Right lobe of liver (tissue), 6 donors: ENCODE results near the gene WDR1. TPM values are rescaled to one million over a fixed set of nuclear protein-coding genes. Genes with fewer than 3 reads are reported as not detected.

Source experiments
- ATAC-seq, 4 donors: fragments of 200-7000 bp; cut with Tn5 transposase; one replicate each; pipeline ENCODE4 v1.9.1; 2020; ENCODE audit warnings: mild to moderate bottlenecking in 4 of 4, moderate library complexity in 4 of 4
- DNase-seq, 3 donors: peaks; one replicate each; pipeline ENCODE4 v3.0.0-alpha.2; 2020
- H3K27ac ChIP-seq, 3 donors: fragments of 200-600 bp; one replicate each; pipeline ENCODE4 v1.8.0; 2022
- H3K27me3 ChIP-seq, 2 donors: fragments of 200-600 bp; one replicate each; pipeline ENCODE4 v1.8.0; 2022
- H3K36me3 ChIP-seq, 4 donors: fragments of 200-600 bp; sonication (generic) in 1 of 4; one replicate each; pipeline versions ENCODE4 v1.5.1 to v1.8.0; 2017 to 2022; ENCODE audit warnings: control low read depth in 1 of 4
- H3K4me1 ChIP-seq, 4 donors: fragments of 200-600 bp; sonication (generic) in 1 of 4; one replicate each; pipeline versions ENCODE4 v1.5.1 to v1.8.0; 2017 to 2022; ENCODE audit warnings: control low read depth in 1 of 4
- H3K4me3 ChIP-seq, 3 donors: fragments of 200-600 bp; one replicate each; pipeline ENCODE4 v1.8.0; 2022
- H3K9me3 ChIP-seq, 4 donors: fragments of 200-600 bp; sonication (generic) in 1 of 4; one replicate each; pipeline versions ENCODE4 v1.5.1 to v1.8.0; 2017 to 2022; ENCODE audit warnings: control low read depth in 1 of 4
- POLR2A ChIP-seq: fragments of 450-650 bp; IDR thresholded peaks from one replicate; pipeline ENCODE4 v1.6.1; 2017; ENCODE audit warnings: antibody characterized with exemption, mild to moderate bottlenecking
- WGBS: methylation state at CpG from one replicate; pipeline ENCODE4 v1.1.6; 2018; ENCODE audit warnings: low coverage, low lambda C conversion rate; ENCODE audit not compliant: insufficient coverage; ENCODE audit errors: missing lambda C conversion rate; 5-methylcytosine and 5-hydroxymethylcytosine counted together
- intact Hi-C, 2 donors: fragments of 100-400 bp; cut with DNase I; formaldehyde crosslinking; loops; one replicate each; pipeline versions ENCODE4 v1.11.2 to v1.14.1; 2022
- total RNA-seq, 6 experiments: library from RNA; depleted of rRNA in 2 of 6; stranded (reverse); fragments of >200 nt in 2 of 6; fragmentation: NEBNext Ultra II Directional in 3 of 6; extraction: Animal tissue kit (Norgen Biotek cat#: 25700) in 3 of 6; gene quantifications; one replicate each; pipeline versions ENCODE4 v1.1.0 to v1.2.4, GENCODE V29; 2016 to 2023
- TF ChIP-seq, protein P1 (sequence below), 4 donors: fragments of 200-600 bp in 3 of 4; fragments of 450-650 bp in 1 of 4; IDR thresholded peaks; one replicate each; pipeline versions ENCODE4 v1.5.1 to v1.8.0; 2016 to 2022; ENCODE audit warnings: antibody characterized with exemption in 4 of 4, mild to moderate bottlenecking in 2 of 4
- donor health status: DM: no; HTN: yes; CAD: no.
- donor health status: DM: no; HTN: no; CAD: no.
- donor health status: DM: no; HTN: no; CAD: no.
- donor health status: DM: no; HTN: yes; CAD: no.
- donor health status: DM: no; HTN: yes; CAD: no.

The WDR1 gene
- total RNA-seq, 6 experiments from 2014 or later = 65.1 to 149 (median 76.4) TPM

DNA sequence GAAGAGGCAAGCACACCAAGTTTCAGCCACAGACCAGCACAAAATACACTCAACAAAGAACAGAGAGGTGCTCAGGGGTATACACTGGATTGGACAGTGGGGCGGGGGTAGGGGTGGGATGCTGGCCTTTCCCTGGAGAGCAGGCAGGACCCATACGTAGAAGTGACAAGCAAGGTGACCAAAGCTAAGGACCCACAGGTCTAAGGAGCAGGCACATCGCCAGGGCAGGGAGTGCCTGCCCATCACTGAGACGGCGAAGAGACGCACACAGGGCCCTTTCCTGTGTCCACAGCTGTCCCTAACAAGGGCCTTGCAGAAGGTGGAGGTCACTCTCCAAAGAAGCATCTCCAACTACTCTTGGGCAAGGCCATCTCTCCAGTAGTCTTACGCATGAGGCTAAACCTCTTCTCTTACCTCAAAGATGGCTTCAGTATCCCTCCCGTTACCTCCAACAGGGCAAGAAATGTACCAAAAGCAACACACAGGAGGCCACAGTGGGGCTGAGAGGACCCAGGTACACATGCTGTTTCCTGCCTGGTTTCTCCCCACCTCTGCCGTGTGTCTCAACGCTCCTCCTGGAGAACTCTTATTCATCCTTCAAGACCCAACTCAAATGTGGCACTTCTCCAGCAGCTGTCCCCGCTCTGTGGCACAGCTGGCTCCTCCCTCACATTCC is 6.5 kb downstream of the WDR1 start:
- no peak for DNase-seq
- Histone ChIP-seq H3K27me3 (no peaks in the 10 kb centered on the region), H3K27ac (no peak overlapping the region), H3K4me1 (peaks cover 0 to 27% (median 4%) of the 10 kb centered on the region in 4 donors), H3K36me3 (peaks cover 0 to 35% (median 18%) of the 10 kb centered on the region in 4 donors), H3K4me3 (no peak overlapping the region), H3K9me3 (no peaks in the 10 kb centered on the region)
- 77% methylated on average over 4 of the region's 11 CpGs for WGBS
- TF ChIP-seq, protein P1, sequence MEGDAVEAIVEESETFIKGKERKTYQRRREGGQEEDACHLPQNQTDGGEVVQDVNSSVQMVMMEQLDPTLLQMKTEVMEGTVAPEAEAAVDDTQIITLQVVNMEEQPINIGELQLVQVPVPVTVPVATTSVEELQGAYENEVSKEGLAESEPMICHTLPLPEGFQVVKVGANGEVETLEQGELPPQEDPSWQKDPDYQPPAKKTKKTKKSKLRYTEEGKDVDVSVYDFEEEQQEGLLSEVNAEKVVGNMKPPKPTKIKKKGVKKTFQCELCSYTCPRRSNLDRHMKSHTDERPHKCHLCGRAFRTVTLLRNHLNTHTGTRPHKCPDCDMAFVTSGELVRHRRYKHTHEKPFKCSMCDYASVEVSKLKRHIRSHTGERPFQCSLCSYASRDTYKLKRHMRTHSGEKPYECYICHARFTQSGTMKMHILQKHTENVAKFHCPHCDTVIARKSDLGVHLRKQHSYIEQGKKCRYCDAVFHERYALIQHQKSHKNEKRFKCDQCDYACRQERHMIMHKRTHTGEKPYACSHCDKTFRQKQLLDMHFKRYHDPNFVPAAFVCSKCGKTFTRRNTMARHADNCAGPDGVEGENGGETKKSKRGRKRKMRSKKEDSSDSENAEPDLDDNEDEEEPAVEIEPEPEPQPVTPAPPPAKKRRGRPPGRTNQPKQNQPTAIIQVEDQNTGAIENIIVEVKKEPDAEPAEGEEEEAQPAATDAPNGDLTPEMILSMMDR (IDR thresholded peaks at IDR 0.05) = no peak
- TF ChIP-seq POLR2A = no peak
- intact Hi-C loops = no loop called here
- ATAC-seq = no peak

GRCh38 chr4:10108818-10109783 is 7.5 kb downstream of the WDR1 start:
- intact Hi-C loops = no loop called here
- ATAC-seq = no peak
- peak overlapping the region in 1 of 3 donors; percentile 43 for H3K27ac ChIP-seq
- no peak for DNase-seq
- no peak overlapping the region for H3K4me3 ChIP-seq
- WGBS = 72% methylated on average over 5 of the region's 17 CpGs
- peaks cover 0 to 30% (median 15%) of the 10 kb centered on the region in 4 donors for H3K36me3 ChIP-seq
- H3K4me1 ChIP-seq = peaks cover 0 to 26% (median 2%) of the 10 kb centered on the region in 4 donors
- no peaks in the 10 kb centered on the region for H3K9me3 ChIP-seq
- H3K27me3 ChIP-seq = no peaks in the 10 kb centered on the region
- no peak for TF ChIP-seq POLR2A
- TF ChIP-seq, protein P1 (IDR thresholded peaks at IDR 0.05) = no peak

GRCh38 chr4:10108391-10108790 is 8.2 kb downstream of the WDR1 start:
- no peak for TF ChIP-seq POLR2A
- TF ChIP-seq, protein P1 (IDR thresholded peaks at IDR 0.05) = no peak
- Histone ChIP-seq H3K27ac (peak overlapping the region in 1 of 3 donors; percentile 43), H3K36me3 (peaks cover 0 to 22% (median 12%) of the 10 kb centered on the region in 4 donors), H3K4me1 (peaks cover 0 to 26% (median 2%) of the 10 kb centered on the region in 4 donors), H3K4me3 (no peak overlapping the region), H3K27me3 (no peaks in the 10 kb centered on the region), H3K9me3 (no peaks in the 10 kb centered on the region)
- ATAC-seq = peak in 2 of 4 donors; percentile 8 to 63
- intact Hi-C loops = no loop called here
- 100% methylated on average over 1 of the region's 6 CpGs for WGBS
- DNase-seq = no peak

- WGBS = 96% methylated on average over 7 of the region's 19 CpGs
- Histone ChIP-seq H3K36me3 (peaks cover 0 to 13% (median 9%) of the 10 kb centered on the region in 4 donors), H3K9me3 (no peaks in the 10 kb centered on the region), H3K27ac (no peak overlapping the region), H3K4me3 (no peak overlapping the region), H3K27me3 (no peaks in the 10 kb centered on the region), H3K4me1 (peaks cover 0 to 26% (median 2%) of the 10 kb centered on the region in 4 donors)
- no peak for DNase-seq
- TF ChIP-seq POLR2A = no peak
- TF ChIP-seq, protein P1 (IDR thresholded peaks at IDR 0.05) = no peak
- intact Hi-C loops = no loop called here
- ATAC-seq = no peak
These were observed 9.2 kb downstream of the WDR1 start for GRCh38 chr4:10107111-10108091.
